H1 (cell line): Measurements from ENCODE around the gene DENND2A. TPM values are rescaled to one million over a fixed set of nuclear protein-coding genes. Genes with fewer than 3 reads are reported as not detected.
A peak's percentile ranks its signal among the peaks of the same experiment; 100 is the strongest.

ENCODE experiments used
- CTCF ChIA-PET: fragments of 300-600 bp; sonication (Branson Sonifier 250); formaldehyde crosslinking; loops from one replicate; lab custom pipeline; 2021; ENCODE audit not compliant: partially characterized antibody; lab: Charles Lee
- POLR2A ChIA-PET: fragments of 300-600 bp; sonication (Branson Sonifier 250); formaldehyde crosslinking; loops from one replicate; lab custom pipeline; 2021; ENCODE audit warnings: inconsistent platforms; ENCODE audit not compliant: partially characterized antibody; lab: Charles Lee
- DNase-seq, 2 experiments: peaks; one replicate each; pipeline versions ENCODE4 v3.0.0 to v3.0.0-alpha.2; 2010 to 2022; ENCODE audit warnings: low spot score in 2 of 2, low read depth in 1 of 2, mixed read lengths in 1 of 2
- FAIRE-seq: peaks from 2 replicates; lab custom pipeline; 2011; peaks lifted over from hg19 to GRCh38; lab: Jason Lieb, UNC
- H2AFZ ChIP-seq: 2 replicates; pipeline ENCODE4 v1.8.1; 2012; ENCODE audit warnings: low read length, inconsistent platforms
- H2AK5ac ChIP-seq: 2 replicates; pipeline ENCODE4 v1.6.1; 2013; ENCODE audit warnings: low read depth, low read length
- H2BK120ac ChIP-seq: replicated peaks from 2 replicates; pipeline ENCODE3; 2013; ENCODE audit warnings: low read depth, low read length, inconsistent platforms
- H2BK12ac ChIP-seq: 2 replicates; pipeline ENCODE4 v1.6.1; 2013; ENCODE audit warnings: low read depth, low read length
- H2BK15ac ChIP-seq: 2 replicates; pipeline ENCODE4 v1.6.1; 2013; ENCODE audit warnings: low read length
- H2BK20ac ChIP-seq: 2 replicates; pipeline ENCODE4 v1.6.1; 2013; ENCODE audit warnings: low read length
- H2BK5ac ChIP-seq: 2 replicates; pipeline ENCODE4 v1.6.1; 2013; ENCODE audit warnings: low read depth, low read length
- H3K14ac ChIP-seq: 2 replicates; pipeline ENCODE4 v1.6.1; 2013; ENCODE audit warnings: inconsistent platforms; ENCODE audit not compliant: insufficient read length
- H3K18ac ChIP-seq: 2 replicates; pipeline ENCODE4 v1.6.1; 2013; ENCODE audit warnings: low read length; ENCODE audit errors: extremely low read depth
- H3K23ac ChIP-seq: 2 replicates; pipeline ENCODE4 v1.6.1; 2013; ENCODE audit warnings: inconsistent platforms; ENCODE audit not compliant: insufficient read length
- H3K23me2 ChIP-seq: 2 replicates; pipeline ENCODE4 v1.6.1; 2013; ENCODE audit warnings: low read depth, low read length
- H3K27ac ChIP-seq: 2 replicates; pipeline ENCODE4 v1.6.1; 2011; ENCODE audit warnings: low read depth, low read length, inconsistent platforms
- H3K27me3 ChIP-seq, 4 experiments: replicated peaks in 1 of 4; 1 replicate in 1 of 4; 2 replicates in 3 of 4; pipeline versions ENCODE4 v1.6.1 to v1.8.1; 2011 to 2013; ENCODE audit warnings: low read length in 3 of 4, mild to moderate bottlenecking in 3 of 4, inconsistent platforms in 2 of 4, mixed read lengths in 2 of 4, moderate library complexity in 1 of 4; ENCODE audit not compliant: control insufficient read depth in 3 of 4, insufficient read depth in 3 of 4; ENCODE audit errors: extremely low read depth in 1 of 4
- H3K36me3 ChIP-seq, 4 experiments: 2 replicates each; pipeline versions ENCODE4 v1.6.1 to v1.8.1; 2011 to 2013; ENCODE audit warnings: mild to moderate bottlenecking in 4 of 4, low read length in 3 of 4, moderate library complexity in 2 of 4, control low read depth in 1 of 4, inconsistent platforms in 1 of 4; ENCODE audit not compliant: insufficient read depth in 4 of 4, control insufficient read depth in 2 of 4
- H3K4ac ChIP-seq: replicated peaks from 2 replicates; pipeline ENCODE3; 2013; ENCODE audit warnings: low read length, low read depth, mixed read lengths, inconsistent platforms; ENCODE audit not compliant: insufficient read length
- H3K4me1 ChIP-seq, 4 experiments: replicated peaks in 1 of 4; 1 replicate in 1 of 4; 2 replicates in 3 of 4; pipeline versions ENCODE4 v1.6.1 to v1.8.1; 2011 to 2013; ENCODE audit warnings: low read length in 3 of 4, inconsistent platforms in 2 of 4, mixed read lengths in 1 of 4; ENCODE audit not compliant: insufficient read depth in 4 of 4, control insufficient read depth in 3 of 4
- H3K4me2 ChIP-seq, 2 experiments: 2 replicates each; pipeline versions ENCODE4 v1.6.1 to v1.8.1; 2011 to 2013; ENCODE audit warnings: low read depth in 2 of 2, low read length in 2 of 2, control low read depth in 1 of 2, inconsistent platforms in 1 of 2, mild to moderate bottlenecking in 1 of 2; ENCODE audit not compliant: insufficient read depth in 1 of 2
- H3K4me3 ChIP-seq, 4 experiments: fragments of 200-600, 300-600 bp in 1 of 4; sonication (generic), shearing (Covaris generic), sonication (Bioruptor Twin) in 1 of 4; 2 replicates each; pipeline versions ENCODE4 v1.5.1 to v1.8.1; 2011 to 2016; ENCODE audit warnings: low read length in 4 of 4, low read depth in 3 of 4, control low read depth in 2 of 4, inconsistent platforms in 2 of 4, mild to moderate bottlenecking in 2 of 4, mixed read lengths in 1 of 4, moderate library complexity in 1 of 4; ENCODE audit not compliant: insufficient read depth in 2 of 4; ENCODE audit errors: extremely low read depth in 1 of 4
- H3K56ac ChIP-seq: replicated peaks from 2 replicates; pipeline ENCODE3; 2013; ENCODE audit warnings: low read depth, mild to moderate bottlenecking, mixed read lengths, low read length, inconsistent platforms; ENCODE audit not compliant: insufficient read length
- H3K79me1 ChIP-seq: 2 replicates; pipeline ENCODE4 v1.6.1; 2013; ENCODE audit warnings: low read depth, low read length, control low read depth
- H3K79me2 ChIP-seq, 2 experiments: 2 replicates each; pipeline versions ENCODE4 v1.6.1 to v1.8.1; 2012 to 2013; ENCODE audit warnings: low read length in 2 of 2, mild to moderate bottlenecking in 2 of 2, inconsistent platforms in 1 of 2; ENCODE audit not compliant: insufficient read depth in 2 of 2, control insufficient read depth in 1 of 2
- H3K9ac ChIP-seq, 4 experiments: replicated peaks in 1 of 4; 1 replicate in 1 of 4; 2 replicates in 3 of 4; pipeline versions ENCODE4 v1.6.1 to v1.8.1; 2011 to 2013; ENCODE audit warnings: low read depth in 3 of 4, low read length in 3 of 4, control low read depth in 2 of 4, mild to moderate bottlenecking in 2 of 4, moderate library complexity in 2 of 4, inconsistent platforms in 1 of 4; ENCODE audit errors: extremely low read depth in 1 of 4
- H3K9me3 ChIP-seq, 2 experiments: 2 replicates each; pipeline versions ENCODE4 v1.6.1 to v1.8.1; 2012 to 2013; ENCODE audit warnings: mild to moderate bottlenecking in 2 of 2, moderate library complexity in 2 of 2, control low read depth in 1 of 2, inconsistent platforms in 1 of 2, low read depth in 1 of 2, low read length in 1 of 2, mixed read lengths in 1 of 2; ENCODE audit not compliant: insufficient read depth in 2 of 2
- H4K20me1 ChIP-seq, 2 experiments: replicated peaks in 1 of 2; 2 replicates each; pipeline versions ENCODE3 to v1.8.1; 2011 to 2013; ENCODE audit warnings: inconsistent platforms in 2 of 2, low read length in 2 of 2, mild to moderate bottlenecking in 1 of 2; ENCODE audit not compliant: insufficient read depth in 2 of 2, control insufficient read depth in 1 of 2
- H4K5ac ChIP-seq: 2 replicates; pipeline ENCODE4 v1.6.1; 2013; ENCODE audit warnings: low read length, low read depth, mixed read lengths, inconsistent platforms; ENCODE audit not compliant: insufficient read length
- H4K8ac ChIP-seq: 2 replicates; pipeline ENCODE4 v1.8.0; 2013; ENCODE audit warnings: mild to moderate bottlenecking, moderate library complexity, low read length, inconsistent platforms; ENCODE audit not compliant: insufficient read depth; ENCODE audit errors: extremely low read depth
- H4K91ac ChIP-seq: replicated peaks from 2 replicates; pipeline ENCODE3; 2013; ENCODE audit warnings: low read length, mixed read lengths, inconsistent platforms; ENCODE audit not compliant: insufficient read length
- ASH2L ChIP-seq: fragments of 200-600, 300-600 bp; sonication (generic); IDR thresholded peaks from one replicate; pipeline ENCODE4 v1.7.1; 2017; ENCODE audit warnings: low read length
- CHD1 ChIP-seq: IDR thresholded peaks from 2 replicates; pipeline ENCODE4 v1.6.1; 2012; ENCODE audit warnings: low read depth, low read length, improper control_type of control experiment
- CREB1 ChIP-seq: IDR thresholded peaks from 2 replicates; pipeline ENCODE4 v1.6.1; 2012; ENCODE audit warnings: inconsistent platforms
- EP300 ChIP-seq, 2 experiments: IDR thresholded peaks; 1 replicate in 1 of 2; 2 replicates in 1 of 2; pipeline ENCODE4 v1.6.1; 2011 to 2012; ENCODE audit warnings: low read depth in 2 of 2, low read length in 2 of 2, mild to moderate bottlenecking in 2 of 2, borderline replicate concordance in 1 of 2, inconsistent platforms in 1 of 2, moderate library complexity in 1 of 2
- EZH2 ChIP-seq: fragments of 200-600 bp; sonication (generic); IDR thresholded peaks from 2 replicates; pipeline ENCODE4 v1.7.1; 2012; ENCODE audit warnings: low read depth, mild to moderate bottlenecking, moderate library complexity, low read length, inconsistent platforms; ENCODE audit not compliant: severe bottlenecking
- FOSL1 ChIP-seq: IDR thresholded peaks from 2 replicates; pipeline ENCODE4 v1.6.1; 2011; ENCODE audit warnings: mild to moderate bottlenecking, low read depth, low read length, moderate library complexity; ENCODE audit not compliant: insufficient read depth
- GABPA ChIP-seq: IDR thresholded peaks from 2 replicates; pipeline ENCODE4 v1.6.1; 2011; ENCODE audit warnings: mild to moderate bottlenecking, low read length, moderate library complexity, borderline replicate concordance; ENCODE audit not compliant: insufficient read depth
- HDAC6 ChIP-seq: IDR thresholded peaks from one replicate; pipeline ENCODE4 v1.7.1; 2012; ENCODE audit warnings: low read depth, mild to moderate bottlenecking, inconsistent platforms, low read length, moderate library complexity
- SIN3A ChIP-seq, 2 experiments: IDR thresholded peaks in 1 of 2; conservative IDR thresholded peaks in 1 of 2; 2 replicates each; pipeline ENCODE4 v1.6.1; 2011 to 2012; ENCODE audit warnings: low read length in 2 of 2, improper control_type of control experiment in 1 of 2, low read depth in 1 of 2, mild to moderate bottlenecking in 1 of 2
- SP4 ChIP-seq: IDR thresholded peaks from 2 replicates; pipeline ENCODE4 v1.6.1; 2012; ENCODE audit warnings: low read length, inconsistent platforms
- WGBS, 2 experiments: shearing (Covaris generic) in 1 of 2; methylation state at CpG; one replicate each; pipeline versions ENCODE4 v1.1.6 to v1.1.7; 2013 to 2015; ENCODE audit warnings: low lambda C conversion rate in 2 of 2, mixed read lengths in 2 of 2, inconsistent platforms in 1 of 2, low coverage in 1 of 2, missing lambda C conversion rate in 1 of 2; ENCODE audit not compliant: insufficient replicate concordance in 2 of 2, insufficient coverage in 1 of 2, insufficient read length in 1 of 2; ENCODE audit errors: extremely low coverage in 1 of 2, missing lambda C conversion rate in 1 of 2; 5-methylcytosine and 5-hydroxymethylcytosine counted together
- polyA plus RNA-seq, 7 experiments: library from polyadenylated mRNA; depleted of rRNA in 3 of 7; stranded (reverse) in 5 of 7; unstranded in 2 of 7; fragments of >200 nt in 5 of 7; fragments of 200-250 nt in 2 of 7; gene quantifications; 1 replicate in 5 of 7; 2 replicates in 1 of 7; 4 replicates in 1 of 7; pipeline versions ENCODE4 v1.2.1 to v1.2.3, GENCODE V29; 2011 to 2013; ENCODE audit warnings: missing spikeins in 2 of 7, mixed read lengths in 2 of 7
- total RNA-seq: library from RNA; stranded (reverse); fragmentation: NEBNext Ultra II Directional; extraction: Animal tissue kit (Norgen Biotek cat#: 25700); gene quantifications from 2 replicates; pipeline ENCODE4 v1.2.1, GENCODE V29; 2021
- TF ChIP-seq, protein P1 (sequence below): IDR thresholded peaks from 2 replicates; pipeline ENCODE4 v1.6.1; 2011; ENCODE audit warnings: low read depth, mild to moderate bottlenecking, low read length; ENCODE audit not compliant: insufficient read depth

Gene DENND2A
- total and polyA plus RNA-seq, 2 of the 8 experiments (the other 6 are each of a cell fraction or from before 2014, with no cell fraction given), result 5.0 to 13.0 TPM

DNA sequence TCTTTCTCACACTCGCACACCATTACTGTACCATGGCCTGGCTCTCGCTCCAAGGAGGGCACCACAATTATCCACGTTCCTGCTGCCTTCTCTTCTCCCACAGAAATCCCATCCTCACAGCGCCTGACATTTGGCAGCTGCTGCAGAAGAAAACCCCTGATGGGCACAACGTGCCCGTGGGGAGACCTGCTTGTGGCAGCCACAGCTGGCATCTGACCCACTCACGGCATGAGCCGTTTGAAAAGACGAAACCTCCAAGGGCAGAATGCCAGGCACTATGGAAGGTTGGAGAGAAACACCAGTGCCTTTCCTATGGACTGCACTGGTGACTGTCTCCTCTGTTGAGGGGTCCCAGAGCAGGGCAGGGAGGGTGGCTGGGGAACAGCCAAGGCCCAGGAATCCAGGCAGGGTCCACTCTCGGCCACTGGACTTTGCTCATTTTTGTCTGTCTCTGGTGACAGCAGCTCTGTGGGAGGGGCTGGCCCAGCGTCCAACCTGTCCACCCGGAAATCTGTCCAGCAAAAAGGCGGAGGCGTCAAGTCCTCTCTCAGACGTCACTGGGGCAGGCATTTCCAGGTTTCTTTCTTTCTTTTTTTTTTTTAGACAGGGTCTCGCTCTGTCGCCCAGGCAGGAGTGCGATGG, 100.4 kb downstream of the DENND2A start:
- CTCF ChIA-PET, result interaction anchor here (0.6 to 3.7 kb wide), 5 partner anchors 17 to 102 kb away, joined by 3 to 10 read pairs (median 3); no protein-coding TSS in a partner anchor
- 84% methylated on average over 15 of the region's 18 CpGs; no CpG with 5 or more reads in 1 of the 2 experiments for WGBS, 2 experiments
- no peak overlapping the region for H3K4me3 ChIP-seq
- TF ChIP-seq EP300 (IDR thresholded peaks at IDR 0.05; ENCODE audit: borderline replicate concordance in 1 of 2, low read depth in 2 of 2, low read length in 2 of 2) (no peak), FOSL1 (no peak), CHD1 (no peak), GABPA (no peak), SIN3A (conservative IDR thresholded peaks at IDR 0.05 in 1 of 2, IDR thresholded peaks at IDR 0.05 in 1 of 2; ENCODE audit: low read depth in 1 of 2, low read length in 2 of 2) (no peak), EZH2 (no peak), HDAC6 (no peak), CREB1 (no peak), ASH2L (no peak), SP4 (no peak)
- TF ChIP-seq, protein P1, sequence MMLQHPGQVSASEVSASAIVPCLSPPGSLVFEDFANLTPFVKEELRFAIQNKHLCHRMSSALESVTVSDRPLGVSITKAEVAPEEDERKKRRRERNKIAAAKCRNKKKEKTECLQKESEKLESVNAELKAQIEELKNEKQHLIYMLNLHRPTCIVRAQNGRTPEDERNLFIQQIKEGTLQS, result no peak

More for the DNA sequence above, 100.4 kb downstream of the DENND2A start:
- H3K36me3 ChIP-seq, result no peaks in the 10 kb centered on the region
- H3K27me3 ChIP-seq, result no peaks in the 10 kb centered on the region
- H2AFZ ChIP-seq, result no peak overlapping the region
- peak overlapping the region; percentile 68 for H3K18ac ChIP-seq
- peak overlapping the region; percentile 75 for H2AK5ac ChIP-seq
- peaks cover 6% of the 10 kb centered on the region; the same call in 1 of the 2 replicates for H3K23me2 ChIP-seq
- no peak overlapping the region for H3K27ac ChIP-seq
- no peaks in the 10 kb centered on the region for H3K79me2 ChIP-seq
- no peaks in the 10 kb centered on the region for H3K79me1 ChIP-seq
- H4K91ac ChIP-seq, result peak overlapping the region; percentile 91
- H3K23ac ChIP-seq, result no peak overlapping the region
- H2BK15ac ChIP-seq, result peak overlapping the region; percentile 92; the same call in 1 of the 2 replicates
- peak overlapping the region; percentile 25 for H4K5ac ChIP-seq
- FAIRE-seq (no peak), DNase-seq (no peak)
- peak overlapping the region; percentile 99 for H3K4ac ChIP-seq
- H2BK120ac ChIP-seq, result peak overlapping the region; percentile 76
- peak overlapping the region; percentile 99; the same call in 1 of the 2 replicates for H2BK12ac ChIP-seq
- H4K8ac ChIP-seq, result peak overlapping the region; percentile 2; the same call in 1 of the 2 replicates
- POLR2A ChIA-PET, result interaction anchor here (0.6 to 0.8 kb wide), 2 partner anchors 22 to 101 kb away, joined by 3 read pairs; no protein-coding TSS in a partner anchor
- peak overlapping the region; percentile 93; the same call in 1 of the 2 replicates for H2BK20ac ChIP-seq
- no peak overlapping the region for H3K56ac ChIP-seq
- H3K9ac ChIP-seq, result no peak overlapping the region
- no peaks in the 10 kb centered on the region for H4K20me1 ChIP-seq
- no peak overlapping the region; a peak in 1 of 4 replicates for H3K4me2 ChIP-seq
- no peak overlapping the region for H3K14ac ChIP-seq
- H2BK5ac ChIP-seq, result peak overlapping the region; percentile 83; the same call in 1 of the 2 replicates
- H3K9me3 ChIP-seq, result no peaks in the 10 kb centered on the region
- peaks cover 6 to 22% (median 8%) of the 10 kb centered on the region in 4 experiments for H3K4me1 ChIP-seq
